T-cell (primary cell): ENCODE data around the gene CIROP. TPM values are rescaled to one million over a fixed set of nuclear protein-coding genes. Genes with fewer than 3 reads are reported as not detected.

ENCODE experiments used
- ATAC-seq, 4 experiments: fragments of 200-7000 bp in 3 of 4; fragments of 150-1000 bp in 1 of 4; cut with Tn5 transposase; replicated peaks in 1 of 4; 1 replicate in 3 of 4; 2 replicates in 1 of 4; pipeline ENCODE4 v1.10.0; 2021; ENCODE audit warnings: moderate library complexity in 3 of 4, mild to moderate bottlenecking in 2 of 4, moderate number of reproducible peaks in 1 of 4
- CTCF ChIA-PET, 2 donors: fragments of 300-600 bp; sonication (Branson Sonifier 250); formaldehyde crosslinking; loops; one replicate each; lab custom pipeline; 2022; ENCODE audit warnings: antibody characterized with exemption in 2 of 2; lab: Charles Lee
- POLR2A ChIA-PET, 2 donors: fragments of 300-600 bp; sonication (Branson Sonifier 250); formaldehyde crosslinking; loops; one replicate each; lab custom pipeline; 2022; ENCODE audit warnings: antibody characterized with exemption in 2 of 2; lab: Charles Lee
- DNase-seq, 35 experiments: peaks; one replicate each; pipeline versions ENCODE4 v3.0.0 to v3.0.0-alpha.2; 2013 to 2023
- H3K27ac ChIP-seq: one replicate; pipeline ENCODE4 v1.5.1; 2013; ENCODE audit warnings: low read length
- H3K27me3 ChIP-seq, 2 experiments: replicated peaks in 1 of 2; 1 replicate in 1 of 2; 2 replicates in 1 of 2; pipeline versions ENCODE4 v1.6.1 to v1.7.0; 2013; ENCODE audit warnings: low read length in 1 of 2, mixed read lengths in 1 of 2; ENCODE audit not compliant: control insufficient read depth in 2 of 2, insufficient read depth in 2 of 2; ENCODE audit errors: extremely low read depth in 1 of 2
- H3K36me3 ChIP-seq, 2 donors: 1 replicate in 1 of 2; 2 replicates in 1 of 2; pipeline versions ENCODE4 v1.6.1 to v1.7.0; 2013; ENCODE audit warnings: low read length in 1 of 2; ENCODE audit not compliant: control insufficient read depth in 2 of 2, insufficient read depth in 1 of 2; ENCODE audit errors: extremely low read depth in 1 of 2
- H3K4me1 ChIP-seq, 2 experiments: 1 replicate in 1 of 2; 2 replicates in 1 of 2; pipeline versions ENCODE4 v1.6.1 to v1.7.0; 2013; ENCODE audit warnings: low read length in 2 of 2, mixed read lengths in 1 of 2; ENCODE audit not compliant: insufficient read depth in 2 of 2, control insufficient read depth in 1 of 2; ENCODE audit errors: extremely low read depth in 1 of 2
- H3K4me3 ChIP-seq, 2 donors: 1 replicate in 1 of 2; 2 replicates in 1 of 2; pipeline versions ENCODE4 v1.5.1 to v1.7.0; 2013; ENCODE audit warnings: mild to moderate bottlenecking in 2 of 2, low read length in 1 of 2, moderate library complexity in 1 of 2; ENCODE audit not compliant: control insufficient read depth in 1 of 2; ENCODE audit errors: extremely low read depth in 1 of 2
- H3K9me3 ChIP-seq: 2 replicates; pipeline ENCODE4 v1.7.0; 2013
- H3K27ac Mint-ChIP-seq, 2 donors: one replicate each; pipeline ENCODE4 v1.8.0; 2020 to 2021; ENCODE audit warnings: mild to moderate bottlenecking in 2 of 2, mixed read lengths in 2 of 2
- H3K27me3 Mint-ChIP-seq, 2 donors: one replicate each; pipeline ENCODE4 v1.8.0; 2021 to 2022; ENCODE audit warnings: mixed read lengths in 2 of 2
- H3K36me3 Mint-ChIP-seq: one replicate; pipeline ENCODE4 v1.8.0; 2021; ENCODE audit warnings: mixed read lengths
- H3K4me1 Mint-ChIP-seq, 3 donors: one replicate each; pipeline ENCODE4 v1.8.0; 2020 to 2022; ENCODE audit warnings: mixed read lengths in 3 of 3, mild to moderate bottlenecking in 1 of 3
- H3K4me3 Mint-ChIP-seq, 3 donors: one replicate each; pipeline ENCODE4 v1.8.0; 2020 to 2022; ENCODE audit warnings: mild to moderate bottlenecking in 3 of 3, mixed read lengths in 3 of 3, moderate library complexity in 3 of 3
- H3K9me3 Mint-ChIP-seq, 3 donors: one replicate each; pipeline ENCODE4 v1.8.0; 2020 to 2022; ENCODE audit warnings: mixed read lengths in 3 of 3
- WGBS: methylation state at CpG from one replicate; pipeline ENCODE4 v1.1.5; 2013; ENCODE audit warnings: missing lambda C conversion rate; ENCODE audit not compliant: insufficient coverage; 5-methylcytosine and 5-hydroxymethylcytosine counted together
- total RNA-seq, 35 experiments: library from RNA in 6 of 35; stranded (reverse) in 6 of 35; fragments of 120-200 nt in 1 of 35; gene quantifications; one replicate each; pipeline versions ENCODE4 v1.2.1 to v1.2.4 and lab custom pipeline; 2013 to 2026

The CIROP gene
- total RNA-seq, 5 donors from 2014 or later (not counting 1 experiment from before 2014, with no cell fraction given) = not detected

- POLR2A ChIA-PET = no interaction called here
- CTCF ChIA-PET = interaction anchor here (0.6 to 1.8 kb wide), 4 partner anchors 9 to 100 kb away, joined by 3 to 7 read pairs (median 3); no protein-coding TSS in a partner anchor
- Histone ChIP-seq H3K9me3 (no peaks in the 10 kb centered on the region), H3K4me1 (peaks cover 0 to 3% of the 10 kb centered on the region in 2 experiments), H3K4me3 (no peak overlapping the region), H3K36me3 (peaks cover 17 to 91% of the 10 kb centered on the region in 2 donors), H3K27me3 (no peaks in the 10 kb centered on the region), H3K27ac (no peak overlapping the region)
- Mint-ChIP-seq H3K36me3 (peaks cover 43% of the 10 kb centered on the region), H3K27me3 (no peaks in the 10 kb centered on the region), H3K4me1 (peaks cover 29 to 50% (median 41%) of the 10 kb centered on the region in 3 donors), H3K27ac (no peak overlapping the region), H3K4me3 (no peak overlapping the region), H3K9me3 (no peaks in the 10 kb centered on the region)
- peak in 1 of 35 experiments; percentile 0 for DNase-seq
- no CpG with 5 or more reads among the region's 1 CpG for WGBS
- no peak for ATAC-seq
Measured at GRCh38 chr14:23086565-23086964, 18.2 kb downstream of the CIROP start.

- no peak overlapping the region for H3K27ac ChIP-seq
- H3K4me3 ChIP-seq = no peak overlapping the region
- ChIA-PET POLR2A (no interaction called here), CTCF (interaction anchor here (0.5 to 1.8 kb wide), 4 partner anchors 8 to 99 kb away, joined by 3 to 7 read pairs (median 3); no protein-coding TSS in a partner anchor)
- H3K27me3 Mint-ChIP-seq = no peaks in the 10 kb centered on the region
- ATAC-seq = no peak
- no peaks in the 10 kb centered on the region for H3K9me3 ChIP-seq
- H3K4me3 Mint-ChIP-seq = no peak overlapping the region
- no peaks in the 10 kb centered on the region for H3K27me3 ChIP-seq
- WGBS = 79% methylated on average over 2 of the region's 3 CpGs
- no peak overlapping the region for H3K27ac Mint-ChIP-seq
- no peak for DNase-seq
- peaks cover 51% of the 10 kb centered on the region for H3K36me3 Mint-ChIP-seq
- peaks cover 14 to 92% of the 10 kb centered on the region in 2 donors for H3K36me3 ChIP-seq
- H3K9me3 Mint-ChIP-seq = no peaks in the 10 kb centered on the region
- H3K4me1 ChIP-seq = no peaks in the 10 kb centered on the region
- peaks cover 27 to 54% (median 36%) of the 10 kb centered on the region in 3 donors for H3K4me1 Mint-ChIP-seq
Measured at GRCh38 chr14:23085458-23085857, 19.3 kb downstream of the CIROP start.

GRCh38 chr14:23080474-23080873 is 24.3 kb downstream of the CIROP start:
- Mint-ChIP-seq H3K27me3 (no peaks in the 10 kb centered on the region), H3K27ac (peak overlapping the region; percentile 1 to 65), H3K9me3 (no peaks in the 10 kb centered on the region), H3K4me1 (peaks cover 6 to 16% (median 8%) of the 10 kb centered on the region in 3 donors), H3K4me3 (no peak overlapping the region), H3K36me3 (peaks cover 57% of the 10 kb centered on the region)
- ChIA-PET POLR2A (interaction anchor here in 1 of 2 donors (0.7 kb wide), 1 partner anchor 15 kb away, joined by 3 read pairs; the partner anchor contains the start of genes ACIN1 and C14orf119), CTCF (interaction anchor here (0.5 to 3.0 kb wide), 7 partner anchors 11 to 1256 kb away, joined by 3 to 11 read pairs (median 5); no protein-coding TSS in a partner anchor)
- no peak for DNase-seq
- no peaks in the 10 kb centered on the region for H3K4me1 ChIP-seq
- no peak overlapping the region for H3K27ac ChIP-seq
- H3K4me3 ChIP-seq = no peak overlapping the region
- no CpG with 5 or more reads among the region's 1 CpG for WGBS
- peaks cover 23 to 92% of the 10 kb centered on the region in 2 donors for H3K36me3 ChIP-seq
- no peak for ATAC-seq
- no peaks in the 10 kb centered on the region for H3K9me3 ChIP-seq
- H3K27me3 ChIP-seq = no peaks in the 10 kb centered on the region

GRCh38 chr14:23079716-23080115 is 25.1 kb downstream of the CIROP start:
- 100% methylated on average over 2 of the region's 2 CpGs for WGBS
- no peaks in the 10 kb centered on the region for H3K9me3 Mint-ChIP-seq
- H3K27ac Mint-ChIP-seq = no peak overlapping the region
- no peaks in the 10 kb centered on the region for H3K27me3 Mint-ChIP-seq
- POLR2A ChIA-PET = no interaction called here
- Histone ChIP-seq H3K4me3 (no peak overlapping the region), H3K36me3 (peaks cover 25 to 93% of the 10 kb centered on the region in 2 donors), H3K9me3 (no peaks in the 10 kb centered on the region), H3K27ac (no peak overlapping the region), H3K4me1 (no peaks in the 10 kb centered on the region), H3K27me3 (no peaks in the 10 kb centered on the region)
- no peak for ATAC-seq
- H3K4me1 Mint-ChIP-seq = peaks cover 4 to 9% (median 6%) of the 10 kb centered on the region in 3 donors
- DNase-seq = peak in 1 of 35 experiments; percentile 1
- CTCF ChIA-PET = interaction anchor here in 1 of 2 donors (1.0 to 1.1 kb wide), 2 partner anchors 11 to 93 kb away, joined by 5 read pairs; no protein-coding TSS in a partner anchor
- H3K36me3 Mint-ChIP-seq = peaks cover 57% of the 10 kb centered on the region
- no peak overlapping the region for H3K4me3 Mint-ChIP-seq

- Mint-ChIP-seq H3K27me3 (no peaks in the 10 kb centered on the region), H3K27ac (no peak overlapping the region), H3K4me1 (peaks cover 2 to 8% (median 6%) of the 10 kb centered on the region in 3 donors), H3K36me3 (peaks cover 55% of the 10 kb centered on the region), H3K4me3 (no peak overlapping the region), H3K9me3 (no peaks in the 10 kb centered on the region)
- Histone ChIP-seq H3K4me3 (no peak overlapping the region), H3K27ac (no peak overlapping the region), H3K27me3 (no peaks in the 10 kb centered on the region), H3K4me1 (no peaks in the 10 kb centered on the region), H3K36me3 (peaks cover 29 to 95% of the 10 kb centered on the region in 2 donors), H3K9me3 (no peaks in the 10 kb centered on the region)
- 83% methylated on average over 1 of the region's 2 CpGs for WGBS
- DNase-seq = no peak
- no peak for ATAC-seq
- ChIA-PET POLR2A (no interaction called here), CTCF (interaction anchor here (1.1 to 4.6 kb wide), 3 partner anchors 8 to 16 kb away, joined by 3 to 34 read pairs (median 7); partner anchors contain the start of genes ACIN1 (in 1 of the 2) and C14orf119 (in 1 of the 2))
Measured at GRCh38 chr14:23078692-23079116, 26.1 kb downstream of the CIROP start.

- Mint-ChIP-seq H3K9me3 (no peaks in the 10 kb centered on the region), H3K27me3 (no peaks in the 10 kb centered on the region), H3K4me3 (no peak overlapping the region), H3K4me1 (peaks cover 2 to 8% (median 6%) of the 10 kb centered on the region in 3 donors), H3K27ac (peak overlapping the region in 1 of 2 donors; percentile 34), H3K36me3 (peaks cover 53% of the 10 kb centered on the region)
- ChIA-PET CTCF (interaction anchor here (0.6 to 4.6 kb wide), 16 partner anchors 9 to 243 kb away, joined by 3 to 34 read pairs (median 7); partner anchors contain the start of genes ACIN1 (in 1 of the 2), C14orf119 (in 1 of the 2), CEBPE (in 1 of the 2) and HAUS4 (in 1 of the 2)), POLR2A (interaction anchor here (0.9 to 1.3 kb wide), 3 partner anchors 9 to 17 kb away, joined by 4 to 7 read pairs (median 6); partner anchors contain the start of genes ACIN1 (in 1 of the 2) and C14orf119 (in 1 of the 2))
- peaks cover 23 to 94% of the 10 kb centered on the region in 2 donors for H3K36me3 ChIP-seq
- no peaks in the 10 kb centered on the region for H3K4me1 ChIP-seq
- no peak overlapping the region for H3K27ac ChIP-seq
- no peak for DNase-seq
- 100% methylated on average over 1 of the region's 5 CpGs for WGBS
- ATAC-seq = no peak
- no peaks in the 10 kb centered on the region for H3K9me3 ChIP-seq
- no peaks in the 10 kb centered on the region for H3K27me3 ChIP-seq
- H3K4me3 ChIP-seq = no peak overlapping the region
Measured at GRCh38 chr14:23077962-23078361, 26.8 kb downstream of the CIROP start.
